Stimulated activated CD8-positive, alpha-beta memory T cell treated with anti-CD3 and anti-CD28 coated beads, Interleukin-7, amount 100 ng/mL, for 4 hours (primary cell): Measurements from ENCODE around the gene MBD1.
A peak's percentile ranks its signal among the peaks of the same experiment; 100 is the strongest.
"Not testable (repeated sequence)": the region's sequence is repeated elsewhere in the genome, so short reads cannot be mapped to it uniquely, and the experiment has no call there.

Experiments used
- DNase-seq, 2 donors: peaks; one replicate each; pipeline ENCODE4 v3.0.0-alpha.2; 2020; ENCODE audit warnings: low read depth in 2 of 2

Gene MBD1

GRCh38 chr18:50273203-50274043 is 7.9 kb downstream of the MBD1 start:
- no peak for DNase-seq

GRCh38 chr18:50272568-50272967 is 8.8 kb downstream of the MBD1 start:
- no peak for DNase-seq

GRCh38 chr18:50268022-50268747 is 13.1 kb downstream of the MBD1 start:
- peak; percentile 46 to 72 for DNase-seq

DNA sequence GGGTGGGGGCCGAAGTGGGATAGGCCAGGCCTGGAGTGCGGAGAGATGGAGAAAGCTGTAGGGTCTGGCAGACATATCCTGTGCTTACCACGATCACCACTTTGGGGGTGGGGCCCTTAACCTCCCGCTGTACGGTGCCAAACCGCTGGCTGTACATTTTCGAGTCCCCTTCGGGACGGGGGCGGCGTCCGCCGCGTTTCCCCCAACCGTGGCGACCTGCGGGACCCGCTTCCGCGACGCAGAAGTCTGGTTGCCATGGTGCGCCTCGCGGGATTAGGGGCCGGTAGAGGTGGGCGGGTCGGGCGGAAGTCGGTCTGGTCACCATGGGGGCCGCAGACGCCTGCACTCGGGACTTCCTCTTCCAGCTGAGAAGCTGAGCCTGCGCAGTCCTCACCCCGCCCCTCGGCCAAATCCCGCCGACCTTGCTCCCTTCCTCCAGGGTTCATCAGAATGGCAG is 15.0 kb downstream of the MBD1 start, which contains the start of gene CFAP53:
Gene CFAP53, minus strand, starts transcription at position 248 of the 457 bp plus-strand sequence. Its CDS starts 91 bp downstream, at position 157.
- peak; percentile 76 to 87 for DNase-seq

DNA sequence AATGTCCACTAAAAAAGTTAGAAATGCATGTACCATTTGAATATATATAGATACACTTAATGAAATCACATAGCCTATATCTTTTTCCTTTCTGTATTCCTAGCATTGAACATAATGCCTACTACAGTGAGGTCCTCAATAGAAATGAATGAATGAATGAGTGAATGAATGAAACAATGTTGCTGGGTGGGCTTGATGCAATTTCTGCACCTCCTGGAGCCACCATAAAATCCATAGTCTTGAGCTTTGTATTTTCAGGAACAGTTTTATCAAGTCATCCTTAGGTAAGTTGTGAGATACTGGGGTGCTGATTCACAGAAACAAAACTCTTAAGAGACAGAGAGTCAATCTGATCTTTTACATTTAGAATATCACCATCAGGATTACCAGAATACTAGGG is 18.3 kb downstream of the MBD1 start:
- no peak for DNase-seq

GRCh38 chr18:50250935-50251334 is 30.4 kb downstream of the MBD1 start:
- DNase-seq = no peak

DNA sequence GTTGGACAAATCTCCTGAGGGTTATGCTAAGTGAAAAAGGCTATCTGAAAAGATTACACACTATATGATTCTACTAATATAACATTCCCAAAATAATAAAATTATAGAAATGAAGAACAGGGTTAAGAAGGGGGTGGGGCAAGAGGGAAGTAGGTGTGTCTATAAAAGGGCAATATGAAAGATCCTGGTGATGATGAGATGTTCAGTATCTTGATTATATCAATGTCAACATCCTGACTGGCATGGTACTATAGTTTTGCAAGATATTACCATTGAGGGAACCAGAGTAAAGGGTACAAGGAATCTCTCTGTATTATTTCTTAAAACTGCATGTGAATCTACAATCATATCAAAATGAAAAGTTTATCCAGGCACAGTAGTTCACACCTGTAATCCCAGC is 31.7 kb downstream of the MBD1 start:
- DNase-seq = no peak

DNA sequence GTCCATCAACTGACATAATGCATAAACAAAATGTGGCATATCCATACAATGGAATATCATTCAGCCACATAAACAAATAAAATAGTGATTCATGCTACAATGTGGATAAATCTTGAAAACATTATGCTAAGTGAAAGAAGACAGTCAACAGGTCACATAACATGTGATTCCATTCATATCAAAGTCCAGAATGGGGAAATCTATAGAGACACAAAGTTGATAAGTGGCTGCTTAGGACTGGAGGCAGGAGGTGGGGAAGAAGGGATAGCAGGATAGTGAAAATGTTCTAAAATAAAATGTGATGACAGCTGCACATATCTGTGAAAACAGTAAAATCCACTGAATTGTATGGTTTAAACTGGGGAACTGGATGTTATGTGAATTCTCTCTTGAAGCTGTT is 33.8 kb downstream of the MBD1 start:
- no peak for DNase-seq

- DNase-seq = not testable (repeated sequence)
Observed at GRCh38 chr18:50241768-50242167, 39.6 kb downstream of the MBD1 start.

DNA sequence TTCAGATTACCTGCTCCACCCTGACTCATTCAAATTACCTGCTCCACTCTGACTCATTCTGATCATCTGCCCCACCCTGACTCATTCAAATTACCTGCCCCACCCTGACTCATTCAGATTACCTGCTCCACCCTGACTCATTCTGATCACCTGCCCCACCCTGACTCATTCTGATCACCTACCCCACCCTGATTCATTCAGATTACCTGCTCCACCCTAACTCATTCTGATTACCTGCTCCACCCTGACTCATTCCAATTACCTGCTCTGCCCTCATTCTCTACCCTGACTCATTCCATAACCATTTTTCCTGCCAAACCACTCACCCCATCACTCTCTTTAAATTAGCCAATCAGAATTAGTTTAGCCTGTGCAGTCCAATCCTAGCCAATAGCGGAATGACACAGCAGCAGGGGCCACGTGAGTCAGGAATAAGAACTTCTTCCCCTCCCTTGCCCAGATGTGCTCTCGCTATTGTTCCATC is 41.2 kb downstream of the MBD1 start:
- DNase-seq = no peak

DNA sequence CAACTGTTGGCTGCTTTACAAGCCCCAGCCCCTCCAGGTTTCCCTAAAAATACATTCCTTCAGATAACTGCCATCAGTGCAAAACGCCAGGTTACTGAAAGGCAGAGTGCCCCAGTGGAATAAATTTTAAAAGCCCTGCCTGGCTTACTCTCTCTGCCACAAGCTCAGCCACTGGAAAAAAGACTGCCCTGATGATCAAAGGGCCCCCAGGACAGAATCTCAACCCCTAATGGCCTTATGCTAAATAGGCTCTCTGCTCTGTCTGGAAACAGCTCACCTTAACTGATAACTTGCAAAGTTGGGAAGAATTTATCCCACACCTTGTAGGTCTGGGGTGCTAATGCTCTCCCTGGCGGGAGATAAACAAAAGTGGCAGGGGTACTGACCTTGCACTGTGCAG is 48.9 kb downstream of the MBD1 start:
- DNase-seq = no peak

DNA sequence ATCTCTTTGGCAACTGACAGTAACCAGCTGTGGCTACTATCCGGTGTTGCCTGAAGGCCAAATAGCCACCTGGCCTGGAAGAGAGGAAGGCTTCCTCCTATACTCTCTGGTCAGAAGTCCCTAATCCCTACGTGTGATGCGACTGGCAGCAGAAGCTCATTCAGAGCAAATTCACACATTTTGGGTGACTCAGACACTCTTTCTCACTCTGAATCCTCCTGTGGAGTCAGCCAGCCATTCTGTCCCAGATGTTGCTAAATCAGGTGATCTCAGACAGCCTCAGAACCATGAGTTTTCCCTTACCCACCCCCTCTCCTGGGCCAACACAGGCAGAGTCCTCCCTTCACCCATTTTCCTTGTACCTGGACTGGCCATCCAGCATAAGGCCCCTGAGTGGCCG is 49.7 kb downstream of the MBD1 start:
- no peak for DNase-seq

DNA sequence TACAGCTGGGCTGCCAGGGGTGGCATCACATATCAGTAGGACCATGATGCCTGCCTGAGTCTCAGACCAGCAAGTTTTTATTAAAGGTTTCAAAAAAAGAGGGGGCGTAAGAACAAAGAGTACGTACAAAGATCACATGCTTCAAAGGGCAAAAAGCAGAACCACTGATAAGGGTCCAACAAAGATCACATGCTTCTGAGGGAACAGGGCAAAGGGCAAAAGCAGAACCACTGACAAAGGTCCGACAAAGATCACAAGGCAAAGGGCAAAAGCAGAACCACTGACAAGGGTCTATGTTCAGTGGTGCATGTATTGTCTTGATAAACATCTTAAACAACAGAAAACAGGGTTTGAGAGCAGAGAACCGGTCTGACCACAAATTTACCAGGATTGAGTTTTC is 61.1 kb downstream of the MBD1 start:
- DNase-seq = not testable (repeated sequence)
